CD4-positive, alpha-beta T cell treated with Interleukin-15 for 4 hours (primary cell): Measurements from ENCODE around the gene MRFAP1L1.

ENCODE experiments used
- DNase-seq: peaks from one replicate; pipeline ENCODE4 v3.0.0-alpha.2; 2020; ENCODE audit warnings: low spot score

Gene MRFAP1L1

GRCh38 chr4:6660430-6660829 is 49.2 kb downstream of the MRFAP1L1 start:
- no peak for DNase-seq

GRCh38 chr4:6659897-6660296 is 49.8 kb downstream of the MRFAP1L1 start:
- DNase-seq, result no peak

GRCh38 chr4:6658597-6659075 is 51.0 kb downstream of the MRFAP1L1 start:
- DNase-seq, result peak; percentile 44

GRCh38 chr4:6658209-6658595 is 51.5 kb downstream of the MRFAP1L1 start:
- DNase-seq, result no peak
